ENCODE data around the gene MEGF6.

The MEGF6 gene

GRCh38 chr1:3596663-3597598 lies 14.4 kb downstream of the MEGF6 start:
- H3K27ac ChIP-seq: no peak overlapping the region
- TF ChIP-seq ZFX (IDR thresholded peaks at IDR 0.05; ENCODE audit: borderline replicate concordance) (no peak), CTCF (IDR thresholded peaks at IDR 0.05) (no peak)

- TF ChIP-seq ZFX (IDR thresholded peaks at IDR 0.05; ENCODE audit: borderline replicate concordance): no peak
- TF ChIP-seq CTCF (IDR thresholded peaks at IDR 0.05): no peak
- no peak overlapping the region for H3K27ac ChIP-seq
Measured at GRCh38 chr1:3595949-3596348, 15.4 kb downstream of the MEGF6 start.

- TF ChIP-seq CTCF (IDR thresholded peaks at IDR 0.05) (no peak), ZFX (IDR thresholded peaks at IDR 0.05; ENCODE audit: borderline replicate concordance) (no peak)
- H3K27ac ChIP-seq: no peak overlapping the region
Measured at GRCh38 chr1:3594706-3595377, 16.5 kb downstream of the MEGF6 start.

- no peak for TF ChIP-seq CTCF (IDR thresholded peaks at IDR 0.05)
- no peak for TF ChIP-seq ZFX (IDR thresholded peaks at IDR 0.05; ENCODE audit: borderline replicate concordance)
- H3K27ac ChIP-seq: no peak overlapping the region
Measured at GRCh38 chr1:3593745-3594144, 17.6 kb downstream of the MEGF6 start.

- no peak for TF ChIP-seq ZFX (IDR thresholded peaks at IDR 0.05; ENCODE audit: borderline replicate concordance)
- H3K27ac ChIP-seq: no peak overlapping the region
Measured at GRCh38 chr1:3593334-3593733, 18.0 kb downstream of the MEGF6 start.

GRCh38 chr1:3590951-3591865 lies 20.1 kb downstream of the MEGF6 start:
- TF ChIP-seq CTCF (IDR thresholded peaks at IDR 0.05) (peak; percentile 14; the same call in 1 of the 2 replicates), ZFX (IDR thresholded peaks at IDR 0.05; ENCODE audit: borderline replicate concordance) (no peak)
- H3K27ac ChIP-seq: no peak overlapping the region

GRCh38 chr1:3590139-3590763 lies 21.1 kb downstream of the MEGF6 start:
- TF ChIP-seq ZFX (IDR thresholded peaks at IDR 0.05; ENCODE audit: borderline replicate concordance) (no peak), CTCF (IDR thresholded peaks at IDR 0.05) (no peak)
- H3K27ac ChIP-seq: no peak overlapping the region
